Muscle of leg (tissue), 9 donors: ENCODE results near the gene SLC17A7. TPM values are rescaled to one million over a fixed set of nuclear protein-coding genes. Genes with fewer than 3 reads are reported as not detected.

ENCODE experiments used
- polyA plus RNA-seq, 8 donors: library from polyadenylated mRNA; unstranded; fragments of 120-200 nt; gene quantifications; one replicate each; pipeline versions ENCODE4 v1.2.1 to v1.2.3, GENCODE V29; 2013; ENCODE audit warnings: inconsistent platforms in 1 of 8, low replicate concordance in 1 of 8; ENCODE audit not compliant: insufficient read length in 8 of 8, insufficient read depth in 1 of 8
- total RNA-seq: library from RNA; stranded (reverse); fragments of 120-200 nt; gene quantifications from one replicate; pipeline ENCODE4 v1.2.4, GENCODE V29; 2013

Gene SLC17A7
- total and polyA plus RNA-seq, 9 donors = 0.53 to 1.7 (median 1.1) TPM

Other genes starting within 250 kb of the SLC17A7 start
- 0.49 TPM for gene SLC6A16, start 116.3 kb downstream of the SLC17A7 start, total RNA-seq
- gene SLC6A16, start 116.3 kb downstream of the SLC17A7 start, polyA plus RNA-seq = 1 to 10 TPM in 7 of 8 donors, under 1 TPM in 1; 0.50 to 3.2 (median 1.3) TPM
- 1.1 TPM for gene CD37, start 106.1 kb downstream of the SLC17A7 start, total RNA-seq
- 10 to 100 TPM; 15.3 to 27.7 (median 22.9) TPM for gene CD37, start 106.1 kb downstream of the SLC17A7 start, polyA plus RNA-seq
- gene TEAD2, start 79.1 kb downstream of the SLC17A7 start, total RNA-seq = 43.0 TPM
- gene TEAD2, start 79.1 kb downstream of the SLC17A7 start, polyA plus RNA-seq = 10 to 100 TPM; 56.7 to 82.6 (median 74.2) TPM
- 1.4 TPM for gene DKKL1, start 77.7 kb downstream of the SLC17A7 start, total RNA-seq
- gene DKKL1, start 77.7 kb downstream of the SLC17A7 start, polyA plus RNA-seq = 1 to 10 TPM; 1.6 to 4.0 (median 3.1) TPM
- gene KASH5, start 53.3 kb downstream of the SLC17A7 start, total RNA-seq = not detected
- under 1 TPM in 3 of 8 donors, not detected in 5; 0.14 to 0.25 (median 0.23) TPM for gene KASH5, start 53.3 kb downstream of the SLC17A7 start, polyA plus RNA-seq
- gene PTH2, start 18.1 kb downstream of the SLC17A7 start, total RNA-seq = not detected
- under 1 TPM in 1 of 8 donors, not detected in 7; 0.28 TPM for gene PTH2, start 18.1 kb downstream of the SLC17A7 start, polyA plus RNA-seq
- not detected for gene GFY, start 16.1 kb downstream of the SLC17A7 start, total RNA-seq
- gene GFY, start 16.1 kb downstream of the SLC17A7 start, polyA plus RNA-seq = not detected
- gene PIH1D1, start 10.3 kb upstream of the SLC17A7 start, total RNA-seq = 53.6 TPM
- gene PIH1D1, start 10.3 kb upstream of the SLC17A7 start, polyA plus RNA-seq = 10 to 100 TPM; 42.2 to 55.0 (median 45.8) TPM
- 14.4 TPM for gene ALDH16A1, start 11.7 kb upstream of the SLC17A7 start, total RNA-seq
- 10 to 100 TPM; 11.3 to 18.8 (median 13.8) TPM for gene ALDH16A1, start 11.7 kb upstream of the SLC17A7 start, polyA plus RNA-seq
- gene FLT3LG, start 32.7 kb upstream of the SLC17A7 start, total RNA-seq = 1.5 TPM
- 1 to 10 TPM; 2.6 to 4.9 (median 3.3) TPM for gene FLT3LG, start 32.7 kb upstream of the SLC17A7 start, polyA plus RNA-seq
- 5,773 TPM for gene RPL13A, start 46.1 kb upstream of the SLC17A7 start, total RNA-seq
- 1,000 to 10,000 TPM; 4,396 to 5,632 (median 4,838) TPM for gene RPL13A, start 46.1 kb upstream of the SLC17A7 start, polyA plus RNA-seq
- gene RPS11, start 54.9 kb upstream of the SLC17A7 start, total RNA-seq = 5,208 TPM
- gene RPS11, start 54.9 kb upstream of the SLC17A7 start, polyA plus RNA-seq = 1,000 to 10,000 TPM; 3,030 to 4,403 (median 3,703) TPM
- gene FCGRT, start 71.1 kb upstream of the SLC17A7 start, total RNA-seq = 200 TPM
- gene FCGRT, start 71.1 kb upstream of the SLC17A7 start, polyA plus RNA-seq = 100 to 1,000 TPM; 150 to 241 (median 199) TPM
- gene RCN3, start 86.5 kb upstream of the SLC17A7 start, total RNA-seq = 121 TPM
- 10 to 100 TPM; 37.4 to 88.6 (median 57.7) TPM for gene RCN3, start 86.5 kb upstream of the SLC17A7 start, polyA plus RNA-seq
- 78.8 TPM for gene NOSIP, start 139.0 kb upstream of the SLC17A7 start, total RNA-seq
- 10 to 100 TPM; 59.3 to 78.4 (median 66.5) TPM for gene NOSIP, start 139.0 kb upstream of the SLC17A7 start, polyA plus RNA-seq
- 0.84 TPM for gene PRRG2, start 139.8 kb upstream of the SLC17A7 start, total RNA-seq
- under 1 TPM; 0.28 to 0.88 (median 0.56) TPM for gene PRRG2, start 139.8 kb upstream of the SLC17A7 start, polyA plus RNA-seq
- gene PRR12, start 149.7 kb upstream of the SLC17A7 start, total RNA-seq = 3.5 TPM
- 10 to 100 TPM; 14.9 to 22.7 (median 19.5) TPM for gene PRR12, start 149.7 kb upstream of the SLC17A7 start, polyA plus RNA-seq
- gene RRAS, start 198.6 kb upstream of the SLC17A7 start, total RNA-seq = 15.3 TPM
- gene RRAS, start 198.6 kb upstream of the SLC17A7 start, polyA plus RNA-seq = 10 to 100 TPM; 26.7 to 36.4 (median 31.6) TPM
- gene SCAF1, start 200.7 kb upstream of the SLC17A7 start, total RNA-seq = 6.8 TPM
- 10 to 100 TPM; 25.6 to 36.9 (median 33.5) TPM for gene SCAF1, start 200.7 kb upstream of the SLC17A7 start, polyA plus RNA-seq
- gene IRF3, start 224.3 kb upstream of the SLC17A7 start, total RNA-seq = 34.5 TPM
- 10 to 100 TPM; 29.2 to 47.9 (median 39.4) TPM for gene IRF3, start 224.3 kb upstream of the SLC17A7 start, polyA plus RNA-seq
- gene BCL2L12, start 224.4 kb upstream of the SLC17A7 start, total RNA-seq = 10.9 TPM
- 10 to 100 TPM; 26.6 to 39.6 (median 31.2) TPM for gene BCL2L12, start 224.4 kb upstream of the SLC17A7 start, polyA plus RNA-seq
- gene PRMT1, start 235.7 kb upstream of the SLC17A7 start, total RNA-seq = 228 TPM
- 100 to 1,000 TPM; 186 to 229 (median 205) TPM for gene PRMT1, start 235.7 kb upstream of the SLC17A7 start, polyA plus RNA-seq
- gene ADM5, start 248.1 kb upstream of the SLC17A7 start, total RNA-seq = 0.89 TPM
- 1 to 10 TPM in 6 of 8 donors, under 1 TPM in 2; 0.63 to 1.8 (median 1.2) TPM for gene ADM5, start 248.1 kb upstream of the SLC17A7 start, polyA plus RNA-seq
- 5.4 TPM for gene CPT1C, start 249.6 kb upstream of the SLC17A7 start, total RNA-seq
- 10 to 100 TPM in 7 of 8 donors, 1 to 10 TPM in 1; 8.1 to 16.0 (median 11.6) TPM for gene CPT1C, start 249.6 kb upstream of the SLC17A7 start, polyA plus RNA-seq